ENCODE results near the gene POLR3K.
"Not testable (repeated sequence)": the region's sequence is repeated elsewhere in the genome, so short reads cannot be mapped to it uniquely, and the experiment has no call there.

DNA sequence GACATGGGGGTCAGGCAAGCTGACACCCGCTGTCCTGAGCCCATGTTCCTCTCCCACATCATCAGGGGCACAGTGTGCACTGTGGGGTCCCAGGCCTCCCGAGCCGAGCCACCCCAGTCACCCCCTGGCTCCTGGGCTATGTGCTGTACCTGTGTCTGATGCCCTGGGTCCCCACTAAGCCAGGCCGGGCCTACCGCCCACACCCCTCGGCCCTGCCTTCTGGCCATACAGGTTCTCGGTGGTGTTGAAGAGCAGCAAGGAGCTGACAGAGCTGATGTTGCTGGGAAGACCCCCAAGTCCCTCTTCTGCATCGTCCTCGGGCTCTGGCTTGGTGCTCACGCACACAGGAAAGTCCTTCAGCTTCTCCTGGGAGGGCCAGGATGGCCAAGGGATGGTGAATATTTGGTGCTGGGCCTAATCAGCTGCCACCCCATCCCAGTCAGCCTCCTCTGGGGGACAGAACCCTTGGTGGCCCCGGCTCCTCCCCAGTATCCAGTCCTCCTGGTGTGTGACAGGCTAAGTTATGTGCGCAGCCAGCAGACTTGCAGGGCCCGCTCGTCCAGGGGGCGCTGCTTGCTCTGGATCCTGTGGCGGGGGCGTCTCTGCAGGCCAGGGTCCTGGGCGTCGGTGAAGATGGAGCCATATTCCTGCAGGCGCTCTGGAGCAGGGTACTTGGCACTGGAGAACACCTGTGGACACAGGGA, 36.2 kb downstream of the POLR3K start:
- TF ChIP-seq, protein P1, sequence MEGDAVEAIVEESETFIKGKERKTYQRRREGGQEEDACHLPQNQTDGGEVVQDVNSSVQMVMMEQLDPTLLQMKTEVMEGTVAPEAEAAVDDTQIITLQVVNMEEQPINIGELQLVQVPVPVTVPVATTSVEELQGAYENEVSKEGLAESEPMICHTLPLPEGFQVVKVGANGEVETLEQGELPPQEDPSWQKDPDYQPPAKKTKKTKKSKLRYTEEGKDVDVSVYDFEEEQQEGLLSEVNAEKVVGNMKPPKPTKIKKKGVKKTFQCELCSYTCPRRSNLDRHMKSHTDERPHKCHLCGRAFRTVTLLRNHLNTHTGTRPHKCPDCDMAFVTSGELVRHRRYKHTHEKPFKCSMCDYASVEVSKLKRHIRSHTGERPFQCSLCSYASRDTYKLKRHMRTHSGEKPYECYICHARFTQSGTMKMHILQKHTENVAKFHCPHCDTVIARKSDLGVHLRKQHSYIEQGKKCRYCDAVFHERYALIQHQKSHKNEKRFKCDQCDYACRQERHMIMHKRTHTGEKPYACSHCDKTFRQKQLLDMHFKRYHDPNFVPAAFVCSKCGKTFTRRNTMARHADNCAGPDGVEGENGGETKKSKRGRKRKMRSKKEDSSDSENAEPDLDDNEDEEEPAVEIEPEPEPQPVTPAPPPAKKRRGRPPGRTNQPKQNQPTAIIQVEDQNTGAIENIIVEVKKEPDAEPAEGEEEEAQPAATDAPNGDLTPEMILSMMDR (IDR thresholded peaks at IDR 0.05), result not testable (repeated sequence)
- TF ChIP-seq POLR2AphosphoS5, POLR2A, EP300 (IDR thresholded peaks at IDR 0.05): not testable (repeated sequence)

Measured in upper lobe of left lung (tissue), 4 donors.